Measurements from ENCODE around the gene SYT9.
A peak's percentile ranks its signal among the peaks of the same experiment; 100 is the strongest.

SYT9 gene

GRCh38 chr11:7251836-7252682 lies at the start of gene SYT9:
TSS of gene SYT9 (plus strand) at chr11:7251904. CDS start at chr11:7252187, 283 bp downstream.
- Histone ChIP-seq H3K36me3 (ENCODE audit: control insufficient read depth in 5 of 5, insufficient read depth in 5 of 5, low read length in 5 of 5) (no peaks in the 10 kb centered on the region), H3K9me3 (ENCODE audit: control insufficient read depth in 5 of 5, low read length in 5 of 5) (no peaks in the 10 kb centered on the region), H3K9ac (ENCODE audit: low read length in 5 of 5) (no peak within 1 kb of the TSS), H3K4me3 (ENCODE audit: low read depth in 1 of 5, low read length in 5 of 5) (peak within 1 kb of the TSS in 4 of 5 donors; percentile 50 to 66 (median 56)), H3K27me3 (ENCODE audit: control insufficient read depth in 5 of 5, insufficient read depth in 4 of 5, low read length in 5 of 5) (peaks cover 11 to 28% (median 14%) of the 10 kb centered on the region in 5 donors), H3K4me1 (ENCODE audit: control insufficient read depth in 5 of 5, insufficient read depth in 5 of 5, low read length in 5 of 5) (peaks cover 0 to 17% (median 11%) of the 10 kb centered on the region in 5 donors), H3K27ac (ENCODE audit: low read depth, low read length) (no peak within 1 kb of the TSS)

GRCh38 chr11:7202412-7202811 lies 49.3 kb upstream of the SYT9 start:
- Histone ChIP-seq H3K9ac (ENCODE audit: low read length in 5 of 5) (no peak overlapping the region), H3K27me3 (ENCODE audit: control insufficient read depth in 5 of 5, insufficient read depth in 4 of 5, low read length in 5 of 5) (peaks cover 0 to 7% (median 0%) of the 10 kb centered on the region in 5 donors), H3K4me3 (ENCODE audit: low read depth in 1 of 5, low read length in 5 of 5) (no peak overlapping the region), H3K4me1 (ENCODE audit: control insufficient read depth in 5 of 5, insufficient read depth in 5 of 5, low read length in 5 of 5) (no peaks in the 10 kb centered on the region), H3K9me3 (ENCODE audit: control insufficient read depth in 5 of 5, low read length in 5 of 5) (no peaks in the 10 kb centered on the region), H3K36me3 (ENCODE audit: control insufficient read depth in 5 of 5, insufficient read depth in 5 of 5, low read length in 5 of 5) (no peaks in the 10 kb centered on the region), H3K27ac (ENCODE audit: low read depth, low read length) (no peak overlapping the region)

- Histone ChIP-seq H3K36me3 (ENCODE audit: control insufficient read depth in 5 of 5, insufficient read depth in 5 of 5, low read length in 5 of 5) (no peaks in the 10 kb centered on the region), H3K4me3 (ENCODE audit: low read depth in 1 of 5, low read length in 5 of 5) (no peak overlapping the region), H3K27ac (ENCODE audit: low read depth, low read length) (no peak overlapping the region), H3K9ac (ENCODE audit: low read length in 5 of 5) (no peak overlapping the region), H3K27me3 (ENCODE audit: control insufficient read depth in 5 of 5, insufficient read depth in 4 of 5, low read length in 5 of 5) (peaks cover 0 to 7% (median 0%) of the 10 kb centered on the region in 5 donors), H3K4me1 (ENCODE audit: control insufficient read depth in 5 of 5, insufficient read depth in 5 of 5, low read length in 5 of 5) (no peaks in the 10 kb centered on the region), H3K9me3 (ENCODE audit: control insufficient read depth in 5 of 5, low read length in 5 of 5) (no peaks in the 10 kb centered on the region)
Observed at GRCh38 chr11:7204778-7205177, 46.9 kb upstream of the SYT9 start.

- H3K4me3 ChIP-seq (ENCODE audit: low read depth in 1 of 5, low read length in 5 of 5) = no peak overlapping the region
Observed at GRCh38 chr11:7208391-7208790, 43.3 kb upstream of the SYT9 start.

GRCh38 chr11:7219491-7219890 lies 32.2 kb upstream of the SYT9 start:
- Histone ChIP-seq H3K36me3 (ENCODE audit: control insufficient read depth in 5 of 5, insufficient read depth in 5 of 5, low read length in 5 of 5) (no peaks in the 10 kb centered on the region), H3K9ac (ENCODE audit: low read length in 5 of 5) (no peak overlapping the region), H3K27me3 (ENCODE audit: control insufficient read depth in 5 of 5, insufficient read depth in 4 of 5, low read length in 5 of 5) (peaks cover 0 to 5% (median 0%) of the 10 kb centered on the region in 5 donors), H3K27ac (ENCODE audit: low read depth, low read length) (no peak overlapping the region), H3K9me3 (ENCODE audit: control insufficient read depth in 5 of 5, low read length in 5 of 5) (no peaks in the 10 kb centered on the region), H3K4me3 (ENCODE audit: low read depth in 1 of 5, low read length in 5 of 5) (no peak overlapping the region), H3K4me1 (ENCODE audit: control insufficient read depth in 5 of 5, insufficient read depth in 5 of 5, low read length in 5 of 5) (no peaks in the 10 kb centered on the region)

More at GRCh38 chr11:7208391-7208790, 43.3 kb upstream of the SYT9 start:
- Histone ChIP-seq H3K27me3 (ENCODE audit: control insufficient read depth in 5 of 5, insufficient read depth in 4 of 5, low read length in 5 of 5) (peaks cover 0 to 7% (median 3%) of the 10 kb centered on the region in 5 donors), H3K4me1 (ENCODE audit: control insufficient read depth in 5 of 5, insufficient read depth in 5 of 5, low read length in 5 of 5) (no peaks in the 10 kb centered on the region), H3K27ac (ENCODE audit: low read depth, low read length) (no peak overlapping the region), H3K36me3 (ENCODE audit: control insufficient read depth in 5 of 5, insufficient read depth in 5 of 5, low read length in 5 of 5) (no peaks in the 10 kb centered on the region), H3K9me3 (ENCODE audit: control insufficient read depth in 5 of 5, low read length in 5 of 5) (no peaks in the 10 kb centered on the region), H3K9ac (ENCODE audit: low read length in 5 of 5) (no peak overlapping the region)

- H3K27ac ChIP-seq (ENCODE audit: low read depth, low read length) = no peak overlapping the region
- no peaks in the 10 kb centered on the region for H3K9me3 ChIP-seq (ENCODE audit: control insufficient read depth in 5 of 5, low read length in 5 of 5)
- H3K36me3 ChIP-seq (ENCODE audit: control insufficient read depth in 5 of 5, insufficient read depth in 5 of 5, low read length in 5 of 5) = no peaks in the 10 kb centered on the region
- H3K4me3 ChIP-seq (ENCODE audit: low read depth in 1 of 5, low read length in 5 of 5) = no peak overlapping the region
- no peak overlapping the region for H3K9ac ChIP-seq (ENCODE audit: low read length in 5 of 5)
- peaks cover 0 to 5% (median 0%) of the 10 kb centered on the region in 5 donors for H3K27me3 ChIP-seq (ENCODE audit: control insufficient read depth in 5 of 5, insufficient read depth in 4 of 5, low read length in 5 of 5)
- H3K4me1 ChIP-seq (ENCODE audit: control insufficient read depth in 5 of 5, insufficient read depth in 5 of 5, low read length in 5 of 5) = no peaks in the 10 kb centered on the region
Observed at GRCh38 chr11:7220636-7221035, 31.1 kb upstream of the SYT9 start.

- no peak overlapping the region for H3K4me3 ChIP-seq (ENCODE audit: low read depth in 1 of 5, low read length in 5 of 5)
- no peaks in the 10 kb centered on the region for H3K4me1 ChIP-seq (ENCODE audit: control insufficient read depth in 5 of 5, insufficient read depth in 5 of 5, low read length in 5 of 5)
- H3K9me3 ChIP-seq (ENCODE audit: control insufficient read depth in 5 of 5, low read length in 5 of 5) = no peaks in the 10 kb centered on the region
- peaks cover 0 to 5% (median 0%) of the 10 kb centered on the region in 5 donors for H3K27me3 ChIP-seq (ENCODE audit: control insufficient read depth in 5 of 5, insufficient read depth in 4 of 5, low read length in 5 of 5)
- no peaks in the 10 kb centered on the region for H3K36me3 ChIP-seq (ENCODE audit: control insufficient read depth in 5 of 5, insufficient read depth in 5 of 5, low read length in 5 of 5)
- H3K27ac ChIP-seq (ENCODE audit: low read depth, low read length) = no peak overlapping the region
- H3K9ac ChIP-seq (ENCODE audit: low read length in 5 of 5) = no peak overlapping the region
Observed at GRCh38 chr11:7222619-7223018, 29.1 kb upstream of the SYT9 start.

GRCh38 chr11:7239877-7240276 lies 11.8 kb upstream of the SYT9 start:
- H3K4me1 ChIP-seq (ENCODE audit: control insufficient read depth in 5 of 5, insufficient read depth in 5 of 5, low read length in 5 of 5) = no peaks in the 10 kb centered on the region
- H3K4me3 ChIP-seq (ENCODE audit: low read depth in 1 of 5, low read length in 5 of 5) = no peak overlapping the region
- H3K27ac ChIP-seq (ENCODE audit: low read depth, low read length) = no peak overlapping the region
- peaks cover 0 to 16% (median 3%) of the 10 kb centered on the region in 5 donors for H3K27me3 ChIP-seq (ENCODE audit: control insufficient read depth in 5 of 5, insufficient read depth in 4 of 5, low read length in 5 of 5)
- H3K36me3 ChIP-seq (ENCODE audit: control insufficient read depth in 5 of 5, insufficient read depth in 5 of 5, low read length in 5 of 5) = no peaks in the 10 kb centered on the region
- no peaks in the 10 kb centered on the region for H3K9me3 ChIP-seq (ENCODE audit: control insufficient read depth in 5 of 5, low read length in 5 of 5)
- no peak overlapping the region for H3K9ac ChIP-seq (ENCODE audit: low read length in 5 of 5)

- Histone ChIP-seq H3K4me1 (ENCODE audit: control insufficient read depth in 5 of 5, insufficient read depth in 5 of 5, low read length in 5 of 5) (no peaks in the 10 kb centered on the region), H3K4me3 (ENCODE audit: low read depth in 1 of 5, low read length in 5 of 5) (no peak overlapping the region), H3K36me3 (ENCODE audit: control insufficient read depth in 5 of 5, insufficient read depth in 5 of 5, low read length in 5 of 5) (no peaks in the 10 kb centered on the region), H3K9ac (ENCODE audit: low read length in 5 of 5) (no peak overlapping the region), H3K9me3 (ENCODE audit: control insufficient read depth in 5 of 5, low read length in 5 of 5) (no peaks in the 10 kb centered on the region), H3K27ac (ENCODE audit: low read depth, low read length) (no peak overlapping the region), H3K27me3 (ENCODE audit: control insufficient read depth in 5 of 5, insufficient read depth in 4 of 5, low read length in 5 of 5) (no peaks in the 10 kb centered on the region)
Observed at GRCh38 chr11:7245341-7245740, 6.4 kb upstream of the SYT9 start.

GRCh38 chr11:7246179-7246578 lies 5.5 kb upstream of the SYT9 start:
- H3K27me3 ChIP-seq (ENCODE audit: control insufficient read depth in 5 of 5, insufficient read depth in 4 of 5, low read length in 5 of 5) = peaks cover 0 to 2% (median under 1%) of the 10 kb centered on the region in 5 donors
- no peak overlapping the region for H3K27ac ChIP-seq (ENCODE audit: low read depth, low read length)
- H3K4me3 ChIP-seq (ENCODE audit: low read depth in 1 of 5, low read length in 5 of 5) = no peak overlapping the region
- H3K9me3 ChIP-seq (ENCODE audit: control insufficient read depth in 5 of 5, low read length in 5 of 5) = no peaks in the 10 kb centered on the region
- H3K9ac ChIP-seq (ENCODE audit: low read length in 5 of 5) = no peak overlapping the region
- no peaks in the 10 kb centered on the region for H3K36me3 ChIP-seq (ENCODE audit: control insufficient read depth in 5 of 5, insufficient read depth in 5 of 5, low read length in 5 of 5)
- no peaks in the 10 kb centered on the region for H3K4me1 ChIP-seq (ENCODE audit: control insufficient read depth in 5 of 5, insufficient read depth in 5 of 5, low read length in 5 of 5)
